DOHH2 (cell line): Measurements from ENCODE around the gene RPS8.

ENCODE experiments used
- EZH2phosphoT487 ChIP-seq: fragments of 200-600 bp; sonication (generic); IDR thresholded peaks from 2 replicates; pipeline ENCODE4 v1.6.1; 2017; ENCODE audit warnings: borderline replicate concordance, mild to moderate bottlenecking, antibody characterized with exemption, low read length, moderate library complexity, mixed read lengths
- TF ChIP-seq, protein P1 (sequence below): fragments of 200-600 bp; sonication (generic); IDR thresholded peaks from one replicate; pipeline ENCODE4 v1.5.1; 2014; ENCODE audit warnings: antibody characterized with exemption, mild to moderate bottlenecking, low read depth, low read length; ENCODE audit not compliant: poor library complexity, severe bottlenecking

DNA sequence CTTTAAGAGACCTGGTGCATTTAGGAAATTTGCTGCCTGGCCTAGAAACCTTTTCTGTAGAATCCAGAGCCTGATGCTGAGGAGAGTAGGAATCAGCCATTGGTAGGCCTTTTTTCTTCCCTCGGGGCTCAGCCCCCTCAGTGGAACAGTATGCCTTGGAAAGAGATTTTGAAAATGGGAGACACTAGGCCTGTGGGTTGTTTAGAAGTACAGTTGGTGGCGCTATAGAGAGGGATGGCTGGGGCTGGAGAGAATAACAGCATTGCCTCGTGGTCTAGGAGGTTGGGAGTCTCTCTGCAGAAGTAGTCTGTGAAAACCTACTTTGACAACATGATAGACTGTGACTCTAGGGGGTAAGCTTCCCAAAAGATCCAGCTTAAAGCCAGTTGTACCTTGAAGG, 27.5 kb upstream of the RPS8 start:
- TF ChIP-seq, protein P1, sequence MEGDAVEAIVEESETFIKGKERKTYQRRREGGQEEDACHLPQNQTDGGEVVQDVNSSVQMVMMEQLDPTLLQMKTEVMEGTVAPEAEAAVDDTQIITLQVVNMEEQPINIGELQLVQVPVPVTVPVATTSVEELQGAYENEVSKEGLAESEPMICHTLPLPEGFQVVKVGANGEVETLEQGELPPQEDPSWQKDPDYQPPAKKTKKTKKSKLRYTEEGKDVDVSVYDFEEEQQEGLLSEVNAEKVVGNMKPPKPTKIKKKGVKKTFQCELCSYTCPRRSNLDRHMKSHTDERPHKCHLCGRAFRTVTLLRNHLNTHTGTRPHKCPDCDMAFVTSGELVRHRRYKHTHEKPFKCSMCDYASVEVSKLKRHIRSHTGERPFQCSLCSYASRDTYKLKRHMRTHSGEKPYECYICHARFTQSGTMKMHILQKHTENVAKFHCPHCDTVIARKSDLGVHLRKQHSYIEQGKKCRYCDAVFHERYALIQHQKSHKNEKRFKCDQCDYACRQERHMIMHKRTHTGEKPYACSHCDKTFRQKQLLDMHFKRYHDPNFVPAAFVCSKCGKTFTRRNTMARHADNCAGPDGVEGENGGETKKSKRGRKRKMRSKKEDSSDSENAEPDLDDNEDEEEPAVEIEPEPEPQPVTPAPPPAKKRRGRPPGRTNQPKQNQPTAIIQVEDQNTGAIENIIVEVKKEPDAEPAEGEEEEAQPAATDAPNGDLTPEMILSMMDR, result peak; percentile 48
- TF ChIP-seq EZH2phosphoT487, result no peak
